HL-60 (cell line): ENCODE data around the gene MTHFD1L.

Experiments
- GABPA ChIP-seq: IDR thresholded peaks from 2 replicates; pipeline ENCODE4 v1.6.1; 2012; ENCODE audit warnings: low read depth
- POLR2AphosphoS5 ChIP-seq: IDR thresholded peaks from 2 replicates; pipeline ENCODE4 v1.6.1; 2012; ENCODE audit warnings: low read depth
- TF ChIP-seq, protein P1 (sequence below): IDR thresholded peaks from one replicate; pipeline ENCODE4 v1.5.1; 2011; ENCODE audit warnings: low read length, control low read depth, inconsistent platforms; ENCODE audit not compliant: insufficient read depth

DNA sequence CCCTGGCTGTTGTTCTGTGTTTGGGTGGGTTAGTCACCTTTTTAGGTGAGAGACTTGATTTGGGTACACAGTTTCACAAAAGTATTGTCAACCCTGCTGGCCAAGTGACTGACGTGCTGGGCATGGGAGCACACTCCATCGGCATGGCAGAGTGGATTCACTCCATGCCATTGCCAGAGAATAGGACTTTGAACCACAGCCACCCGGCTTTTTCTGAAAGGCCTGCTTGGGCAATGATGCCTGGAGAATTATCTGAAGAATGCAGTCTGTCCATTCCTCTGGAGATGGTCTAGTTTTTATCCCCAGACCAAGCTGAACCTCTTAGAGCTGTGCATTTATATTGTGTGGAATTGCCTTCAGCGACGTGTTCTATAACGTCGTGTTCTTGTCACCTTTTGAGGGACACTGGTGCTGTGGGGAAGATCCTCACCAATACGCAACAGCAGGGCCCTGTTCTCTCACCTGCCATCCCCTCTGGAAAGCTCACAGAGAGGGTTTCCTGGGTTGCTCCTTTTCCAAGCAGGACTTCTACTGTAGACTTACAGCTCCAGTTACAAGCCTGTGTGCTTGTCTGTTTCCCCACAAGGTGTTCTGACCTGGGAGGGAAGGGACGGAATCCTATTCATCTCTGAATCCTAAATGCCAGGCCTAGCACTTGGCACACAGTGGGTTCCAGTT lies 190.9 kb downstream of the MTHFD1L start:
- TF ChIP-seq GABPA (no peak), POLR2AphosphoS5 (no peak)
- TF ChIP-seq, protein P1, sequence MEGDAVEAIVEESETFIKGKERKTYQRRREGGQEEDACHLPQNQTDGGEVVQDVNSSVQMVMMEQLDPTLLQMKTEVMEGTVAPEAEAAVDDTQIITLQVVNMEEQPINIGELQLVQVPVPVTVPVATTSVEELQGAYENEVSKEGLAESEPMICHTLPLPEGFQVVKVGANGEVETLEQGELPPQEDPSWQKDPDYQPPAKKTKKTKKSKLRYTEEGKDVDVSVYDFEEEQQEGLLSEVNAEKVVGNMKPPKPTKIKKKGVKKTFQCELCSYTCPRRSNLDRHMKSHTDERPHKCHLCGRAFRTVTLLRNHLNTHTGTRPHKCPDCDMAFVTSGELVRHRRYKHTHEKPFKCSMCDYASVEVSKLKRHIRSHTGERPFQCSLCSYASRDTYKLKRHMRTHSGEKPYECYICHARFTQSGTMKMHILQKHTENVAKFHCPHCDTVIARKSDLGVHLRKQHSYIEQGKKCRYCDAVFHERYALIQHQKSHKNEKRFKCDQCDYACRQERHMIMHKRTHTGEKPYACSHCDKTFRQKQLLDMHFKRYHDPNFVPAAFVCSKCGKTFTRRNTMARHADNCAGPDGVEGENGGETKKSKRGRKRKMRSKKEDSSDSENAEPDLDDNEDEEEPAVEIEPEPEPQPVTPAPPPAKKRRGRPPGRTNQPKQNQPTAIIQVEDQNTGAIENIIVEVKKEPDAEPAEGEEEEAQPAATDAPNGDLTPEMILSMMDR, result no peak
